Upper lobe of left lung (tissue), 4 donors: Measurements from ENCODE around the gene FSTL1.

Experiments
- EP300 ChIP-seq, 4 donors: sonication (generic); formaldehyde crosslinking; IDR thresholded peaks; one replicate each; pipeline ENCODE4 v1.5.1; 2017; ENCODE audit warnings: antibody characterized with exemption in 4 of 4, control low read depth in 2 of 4
- POLR2A ChIP-seq, 4 donors: fragments of 450-650 bp; IDR thresholded peaks; one replicate each; pipeline ENCODE4 v1.5.1; 2016 to 2017; ENCODE audit warnings: antibody characterized with exemption in 4 of 4, mild to moderate bottlenecking in 2 of 4
- POLR2AphosphoS5 ChIP-seq, 2 donors: sonication (generic); formaldehyde crosslinking; IDR thresholded peaks; one replicate each; pipeline ENCODE4 v1.5.1; 2017; ENCODE audit warnings: antibody characterized with exemption in 2 of 2
- TF ChIP-seq, protein P1 (sequence below), 6 experiments: fragments of 450-650 bp in 4 of 6; fragments of 200-600 bp in 2 of 6; sonication (generic) in 2 of 6; IDR thresholded peaks; one replicate each; pipeline ENCODE4 v1.5.1; 2016 to 2019; ENCODE audit warnings: antibody characterized with exemption in 6 of 6

DNA sequence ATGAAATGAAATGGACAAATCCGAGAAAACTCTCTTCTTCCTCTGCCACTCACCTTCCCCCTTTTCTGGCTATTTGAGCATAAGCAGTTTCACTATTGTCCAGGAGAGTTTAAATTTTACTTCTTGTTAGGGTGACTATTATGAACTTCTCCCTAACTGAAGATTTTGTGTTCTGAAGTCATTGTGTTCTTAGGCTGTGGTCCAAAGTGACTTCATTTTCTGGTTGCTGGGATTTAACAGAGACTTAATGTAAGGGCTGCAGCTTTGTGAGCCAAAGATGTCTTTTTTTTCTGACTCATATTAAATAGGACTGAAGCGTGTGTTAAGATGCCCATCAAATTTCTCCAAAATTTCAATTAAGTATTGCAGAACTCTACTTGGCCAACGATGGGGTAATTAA lies 46.5 kb upstream of the FSTL1 start:
- TF ChIP-seq, protein P1, sequence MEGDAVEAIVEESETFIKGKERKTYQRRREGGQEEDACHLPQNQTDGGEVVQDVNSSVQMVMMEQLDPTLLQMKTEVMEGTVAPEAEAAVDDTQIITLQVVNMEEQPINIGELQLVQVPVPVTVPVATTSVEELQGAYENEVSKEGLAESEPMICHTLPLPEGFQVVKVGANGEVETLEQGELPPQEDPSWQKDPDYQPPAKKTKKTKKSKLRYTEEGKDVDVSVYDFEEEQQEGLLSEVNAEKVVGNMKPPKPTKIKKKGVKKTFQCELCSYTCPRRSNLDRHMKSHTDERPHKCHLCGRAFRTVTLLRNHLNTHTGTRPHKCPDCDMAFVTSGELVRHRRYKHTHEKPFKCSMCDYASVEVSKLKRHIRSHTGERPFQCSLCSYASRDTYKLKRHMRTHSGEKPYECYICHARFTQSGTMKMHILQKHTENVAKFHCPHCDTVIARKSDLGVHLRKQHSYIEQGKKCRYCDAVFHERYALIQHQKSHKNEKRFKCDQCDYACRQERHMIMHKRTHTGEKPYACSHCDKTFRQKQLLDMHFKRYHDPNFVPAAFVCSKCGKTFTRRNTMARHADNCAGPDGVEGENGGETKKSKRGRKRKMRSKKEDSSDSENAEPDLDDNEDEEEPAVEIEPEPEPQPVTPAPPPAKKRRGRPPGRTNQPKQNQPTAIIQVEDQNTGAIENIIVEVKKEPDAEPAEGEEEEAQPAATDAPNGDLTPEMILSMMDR (IDR thresholded peaks at IDR 0.05) = no peak
- TF ChIP-seq POLR2A (IDR thresholded peaks at IDR 0.05) = no peak
- no peak for TF ChIP-seq POLR2AphosphoS5 (IDR thresholded peaks at IDR 0.05)
- TF ChIP-seq EP300 (IDR thresholded peaks at IDR 0.05) = no peak
